22Rv1 (cell line): Measurements from ENCODE around the gene FHAD1.

ENCODE experiments used
- CTCF ChIP-seq: fragments of 450-650 bp; IDR thresholded peaks from 2 replicates; pipeline ENCODE4 v1.5.1; 2017; ENCODE audit warnings: mild to moderate bottlenecking
- ZFX ChIP-seq: fragments of 450-650 bp; IDR thresholded peaks from 2 replicates; pipeline ENCODE4 v1.6.1; 2017; ENCODE audit warnings: antibody characterized with exemption, borderline replicate concordance

DNA sequence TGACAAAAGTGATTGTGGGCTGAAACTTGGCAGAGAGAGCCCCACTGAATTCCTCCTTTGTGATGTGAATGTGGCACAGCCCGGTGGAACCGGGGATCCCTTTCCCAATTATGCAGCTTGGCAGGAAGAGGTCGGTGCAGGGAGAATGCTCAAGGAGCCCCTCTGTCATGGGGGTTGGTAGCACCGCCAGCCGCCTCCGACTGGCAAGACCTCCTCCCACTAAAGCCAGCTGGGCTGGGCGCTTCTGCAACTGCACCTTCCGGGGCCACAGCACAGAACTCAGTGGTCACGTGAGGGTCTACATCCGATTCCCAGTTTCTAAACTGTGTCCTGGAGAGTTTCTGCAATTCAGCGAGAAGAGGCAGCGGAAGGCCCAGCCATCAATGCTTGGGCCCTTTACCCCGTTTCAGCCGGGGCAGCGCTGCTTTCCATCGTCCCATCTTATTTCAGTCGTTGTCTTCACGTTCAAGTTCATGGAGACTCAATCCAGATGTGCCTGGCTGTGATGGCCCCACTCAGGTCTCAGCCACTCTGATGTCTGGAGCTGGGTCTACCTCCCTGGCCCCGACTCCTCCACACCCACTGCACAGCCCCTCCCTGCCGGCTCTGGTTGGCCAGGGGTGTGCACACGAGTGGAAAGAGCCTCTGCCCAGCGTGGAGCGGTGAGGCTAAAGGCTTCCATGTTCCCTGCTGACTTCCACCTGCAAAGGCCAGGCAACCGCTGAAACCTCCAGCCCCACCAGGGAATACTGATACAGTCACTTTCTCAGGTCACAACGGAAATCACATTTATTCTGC, 39.8 kb upstream of the FHAD1 start:
- TF ChIP-seq CTCF = no peak
- TF ChIP-seq ZFX = no peak
